HCT116 (cell line): Measurements from ENCODE around the gene RNU1-1. TPM values are rescaled to one million over a fixed set of nuclear protein-coding genes. Genes with fewer than 3 reads are reported as not detected.
A peak's percentile ranks its signal among the peaks of the same experiment; 100 is the strongest.
"Not testable (repeated sequence)": the region's sequence is repeated elsewhere in the genome, so short reads cannot be mapped to it uniquely, and the experiment has no call there.

ENCODE experiments used
- ATAC-seq: fragments of 200-7000 bp; cut with Tn5 transposase; 2 replicates; pipeline ENCODE4 v1.9.1; 2020; ENCODE audit warnings: mild to moderate bottlenecking, moderate library complexity
- BruUV-seq: library from RNA; stranded (reverse); fragments of 400-500 nt; replicated peaks from 2 replicates; lab custom pipeline; 2021; lab: Mats Ljungman, UMichigan
- CTCF ChIA-PET: fragments of 300-600 bp; sonication (Branson Sonifier 250); formaldehyde crosslinking; loops from one replicate; lab custom pipeline; 2021; ENCODE audit warnings: antibody characterized with exemption; lab: Charles Lee
- POLR2A ChIA-PET: fragments of 300-600, 350-600 bp; sonication (Branson Sonifier 250); formaldehyde crosslinking; loops from one replicate; lab custom pipeline; 2021; ENCODE audit warnings: antibody characterized with exemption; lab: Charles Lee
- RAD21 ChIA-PET, 2 experiments: fragments of 300-600 bp; sonication (Branson Sonifier 250); formaldehyde crosslinking; loops; one replicate each; lab custom pipeline; 2023; ENCODE audit warnings: low total read pairs in 2 of 2; ENCODE audit not compliant: uncharacterized antibody in 2 of 2, unreplicated experiment in 2 of 2, low non-redundant PET in 1 of 2; lab: Charles Lee
- DNase-seq: peaks from one replicate; pipeline ENCODE4 v3.0.0-alpha.2; 2010; ENCODE audit warnings: low read depth, low spot score
- H2AFZ ChIP-seq: fragments of 200-600 bp; shearing (Covaris generic), sonication (generic); 2 replicates; pipeline ENCODE4 v1.6.1; 2017; ENCODE audit warnings: low read depth, mixed run types, mixed read lengths, antibody characterized with exemption, low read length; ENCODE audit not compliant: poor library complexity, severe bottlenecking
- H3K27ac ChIP-seq: 2 replicates; pipeline ENCODE4 v1.5.1; 2012; ENCODE audit warnings: low read depth, low read length
- H3K27me3 ChIP-seq: fragments of 200-600 bp; sonication (generic); 2 replicates; pipeline ENCODE4 v1.6.1; 2016; ENCODE audit warnings: mixed run types, low read length, mixed read lengths; ENCODE audit not compliant: insufficient read depth
- H3K36me3 ChIP-seq, 2 experiments: fragments of 200-500 bp in 1 of 2; fragments of 200-600 bp in 1 of 2; sonication (Bioruptor generic) in 1 of 2; sonication (generic) in 1 of 2; 2 replicates each; pipeline versions ENCODE4 v1.5.1 to v1.6.1; 2014 to 2016; ENCODE audit warnings: low read length in 2 of 2, inconsistent platforms in 1 of 2, mixed read lengths in 1 of 2, mixed run types in 1 of 2; ENCODE audit not compliant: insufficient read depth in 2 of 2, control insufficient read depth in 1 of 2
- H3K4me1 ChIP-seq, 2 experiments: fragments of 200-600 bp in 1 of 2; sonication (generic) in 1 of 2; 2 replicates each; pipeline versions ENCODE4 v1.5.1 to v1.6.1; 2012 to 2017; ENCODE audit warnings: low read length in 2 of 2, inconsistent platforms in 1 of 2, mild to moderate bottlenecking in 1 of 2, mixed read lengths in 1 of 2, mixed run types in 1 of 2, moderate library complexity in 1 of 2; ENCODE audit not compliant: insufficient read depth in 2 of 2, control insufficient read depth in 1 of 2
- H3K4me2 ChIP-seq: fragments of 200-600 bp; sonication (generic); 2 replicates; pipeline ENCODE4 v1.6.1; 2017; ENCODE audit warnings: mixed run types, low read length, mixed read lengths
- H3K4me3 ChIP-seq, 2 experiments: fragments of 200-600 bp in 1 of 2; sonication (generic) in 1 of 2; replicated peaks in 1 of 2; 2 replicates each; pipeline ENCODE4 v1.5.1; 2011 to 2016; ENCODE audit warnings: low read length in 2 of 2, control low read depth in 1 of 2, low read depth in 1 of 2, mild to moderate bottlenecking in 1 of 2, mixed read lengths in 1 of 2, mixed run types in 1 of 2
- H3K79me2 ChIP-seq: fragments of 200-600 bp; sonication (generic); 2 replicates; pipeline ENCODE4 v1.6.1; 2017; ENCODE audit warnings: mild to moderate bottlenecking, mixed run types, low read length, moderate library complexity, mixed read lengths; ENCODE audit not compliant: insufficient read depth
- H3K9ac ChIP-seq: fragments of 200-600 bp; sonication (generic); 2 replicates; pipeline ENCODE4 v1.6.1; 2016; ENCODE audit warnings: low read length, mixed read lengths
- H3K9me2 ChIP-seq: fragments of 200-600 bp; sonication (generic), shearing (Covaris generic); 2 replicates; pipeline ENCODE4 v1.6.1; 2017; ENCODE audit warnings: mixed run types, mild to moderate bottlenecking, moderate library complexity; ENCODE audit not compliant: insufficient read depth
- H3K9me3 ChIP-seq, 2 experiments: fragments of 200-500 bp in 1 of 2; fragments of 200-600 bp in 1 of 2; sonication (Bioruptor generic) in 1 of 2; sonication (generic) in 1 of 2; 2 replicates each; pipeline ENCODE4 v1.6.1; 2014 to 2017; ENCODE audit warnings: low read length in 2 of 2, mixed read lengths in 2 of 2, inconsistent platforms in 1 of 2, low read depth in 1 of 2, mild to moderate bottlenecking in 1 of 2, mixed run types in 1 of 2, moderate library complexity in 1 of 2; ENCODE audit not compliant: control insufficient read depth in 1 of 2, insufficient read depth in 1 of 2
- H4K20me1 ChIP-seq: fragments of 200-600 bp; sonication (generic), shearing (Covaris generic); 2 replicates; pipeline ENCODE4 v1.6.1; 2017; ENCODE audit warnings: mixed run types, mild to moderate bottlenecking, moderate library complexity; ENCODE audit not compliant: insufficient read depth
- CBX3 ChIP-seq: IDR thresholded peaks from 2 replicates; pipeline ENCODE4 v1.6.1; 2012; ENCODE audit warnings: low read depth
- CEBPB ChIP-seq: IDR thresholded peaks from 2 replicates; pipeline ENCODE4 v1.6.1; 2012; ENCODE audit warnings: low read depth
- JUND ChIP-seq: IDR thresholded peaks from 2 replicates; pipeline ENCODE4 v1.6.1; 2012
- MAX ChIP-seq: IDR thresholded peaks from 2 replicates; pipeline ENCODE4 v1.6.1; 2012
- POLR2A ChIP-seq: IDR thresholded peaks from 2 replicates; pipeline ENCODE4 v1.7.0; 2011; ENCODE audit warnings: borderline replicate concordance; ENCODE audit not compliant: insufficient read depth, insufficient read length; ENCODE audit errors: extremely low read depth
- POLR2AphosphoS5 ChIP-seq: IDR thresholded peaks from 2 replicates; pipeline ENCODE4 v1.6.1; 2011; ENCODE audit warnings: mild to moderate bottlenecking, low read depth, low read length, moderate library complexity
- SIN3A ChIP-seq: IDR thresholded peaks from 2 replicates; pipeline ENCODE4 v1.6.1; 2012; ENCODE audit warnings: low read depth
- SP1 ChIP-seq: IDR thresholded peaks from 2 replicates; pipeline ENCODE4 v1.6.1; 2012; ENCODE audit warnings: low read depth
- YY1 ChIP-seq: IDR thresholded peaks from 2 replicates; pipeline ENCODE4 v1.6.1; 2011; ENCODE audit warnings: low read length, low read depth, moderate library complexity, mild to moderate bottlenecking; ENCODE audit not compliant: insufficient replicate concordance; ENCODE audit errors: extremely low read depth
- ZBTB33 ChIP-seq: IDR thresholded peaks from 2 replicates; pipeline ENCODE4 v1.6.1; 2011; ENCODE audit warnings: mild to moderate bottlenecking, low read length, moderate library complexity; ENCODE audit not compliant: insufficient replicate concordance; ENCODE audit errors: extremely low read depth
- intact Hi-C: fragments of 100-400 bp; cut with micrococcal nuclease; formaldehyde crosslinking; loops from 2 replicates; pipeline ENCODE4 v1.10.0; 2022
- total RNA-seq: library from RNA; stranded (reverse); gene quantifications from one replicate; pipeline ENCODE4 v1.2.1, GENCODE V29; 2021; ENCODE audit not compliant: unreplicated experiment

RNU1-1 gene
- total RNA-seq, 1 experiment from 2014 or later, result 1,685 TPM

- CTCF ChIA-PET, H2AFZ ChIP-seq, H3K9me3 ChIP-seq, RAD21 ChIA-PET, intact Hi-C loops, H3K79me2 ChIP-seq, H4K20me1 ChIP-seq, H3K27me3 ChIP-seq, H3K36me3 ChIP-seq, H3K9me2 ChIP-seq: not testable (repeated sequence)
- Histone ChIP-seq H3K4me2 (peak overlapping the region; percentile 32), H3K27ac (peak overlapping the region; percentile 75), H3K9ac (peak overlapping the region; percentile 36), H3K4me3 (peak overlapping the region; percentile 19 to 26; a peak in 2 of 4 replicates), H3K4me1 (peaks cover 7 to 11% of the 10 kb centered on the region in 2 experiments; a peak in 3 of 4 replicates)
- TSS peak; percentile 99 for BruUV-seq
- POLR2A ChIA-PET, result interaction anchor here (0.6 to 1.5 kb wide), 10 partner anchors 8 to 394 kb away, joined by 3 to 12 read pairs (median 4); partner anchors contain the start of genes NECAP2 and RNU1-2
- peak; percentile 98 for ATAC-seq
- TF ChIP-seq JUND (peak; percentile 43; the same call in 1 of the 2 replicates), CEBPB (0 out of 2 replicates have a peak, but pooled peaks have one; percentile 40), POLR2A (peak; percentile 98), ZBTB33 (peak; percentile 84), MAX (0 out of 2 replicates have a peak, but pooled peaks have one; percentile 28), POLR2AphosphoS5 (peak; percentile 90), SP1 (peak; percentile 64; the same call in 1 of the 2 replicates), SIN3A (peak; percentile 94), CBX3 (peak; percentile 42; the same call in 1 of the 2 replicates), YY1 (peak; percentile 7)
- peak; percentile 93 for DNase-seq
Observed at GRCh38 chr1:16513412-16514106, 526 bp downstream of the RNU1-1 start.

- BruUV-seq, H3K36me3 ChIP-seq, H2AFZ ChIP-seq, H3K79me2 ChIP-seq, H3K27me3 ChIP-seq, RAD21 ChIA-PET, DNase-seq, H4K20me1 ChIP-seq, H3K9me3 ChIP-seq, ATAC-seq, H3K9me2 ChIP-seq, intact Hi-C loops, CTCF ChIA-PET: not testable (repeated sequence)
- Histone ChIP-seq H3K4me1 (peaks cover 7 to 11% of the 10 kb centered on the region in 2 experiments; a peak in 3 of 4 replicates), H3K4me2 (peak overlapping the region; percentile 32), H3K9ac (peak overlapping the region; percentile 36), H3K4me3 (peak overlapping the region; percentile 19 to 26; a peak in 2 of 4 replicates), H3K27ac (peak overlapping the region; percentile 75)
- POLR2A ChIA-PET, result interaction anchor here (0.7 kb wide), 1 partner anchor 127 kb away, joined by 4 read pairs; no protein-coding TSS in a partner anchor
Observed at GRCh38 chr1:16512624-16513411, 1.3 kb downstream of the RNU1-1 start.
